Mesendoderm (in vitro differentiated cells): ENCODE results near the gene ACOXL.
"Not testable (repeated sequence)": the region's sequence is repeated elsewhere in the genome, so short reads cannot be mapped to it uniquely, and the experiment has no call there.

Experiments used
- DNase-seq: peaks from one replicate; pipeline ENCODE4 v3.0.0; 2013
- H2AK5ac ChIP-seq: 2 replicates; pipeline ENCODE4 v1.6.1; 2013; ENCODE audit warnings: low read length, inconsistent platforms
- H2BK120ac ChIP-seq: 2 replicates; pipeline ENCODE4 v1.6.1; 2013; ENCODE audit warnings: low read depth, mild to moderate bottlenecking, low read length, moderate library complexity, mixed read lengths
- H2BK15ac ChIP-seq: replicated peaks from 2 replicates; pipeline ENCODE4 v1.6.1; 2013; ENCODE audit warnings: low read depth, mild to moderate bottlenecking, moderate library complexity
- H2BK5ac ChIP-seq: 2 replicates; pipeline ENCODE4 v1.6.1; 2013; ENCODE audit warnings: low read length, inconsistent platforms
- H3K18ac ChIP-seq: 2 replicates; pipeline ENCODE4 v1.6.1; 2013; ENCODE audit warnings: mild to moderate bottlenecking, low read length, mixed read lengths
- H3K23ac ChIP-seq: one replicate; pipeline ENCODE4 v1.6.1; 2013; ENCODE audit warnings: low read length
- H3K27ac ChIP-seq: 2 replicates; pipeline ENCODE4 v1.5.1; 2013; ENCODE audit warnings: low read depth, mild to moderate bottlenecking, inconsistent platforms, low read length, moderate library complexity
- H3K27me3 ChIP-seq: 2 replicates; pipeline ENCODE4 v1.6.1; 2013; ENCODE audit warnings: low read length, control low read depth, mild to moderate bottlenecking, inconsistent platforms; ENCODE audit not compliant: insufficient read depth, poor library complexity
- H3K36me3 ChIP-seq: 2 replicates; pipeline ENCODE4 v1.6.1; 2013; ENCODE audit warnings: low read length, inconsistent platforms; ENCODE audit not compliant: control insufficient read depth, insufficient read depth
- H3K4ac ChIP-seq: one replicate; pipeline ENCODE4 v1.6.1; 2013; ENCODE audit warnings: low read depth, mild to moderate bottlenecking, low read length, moderate library complexity
- H3K4me1 ChIP-seq: 2 replicates; pipeline ENCODE4 v1.6.1; 2013; ENCODE audit warnings: low read depth, low read length, inconsistent platforms; ENCODE audit not compliant: control insufficient read depth
- H3K4me2 ChIP-seq: 2 replicates; pipeline ENCODE4 v1.6.1; 2013; ENCODE audit warnings: low read length
- H3K4me3 ChIP-seq: 2 replicates; pipeline ENCODE4 v1.5.1; 2013; ENCODE audit warnings: mild to moderate bottlenecking, low read length
- H3K56ac ChIP-seq: one replicate; pipeline ENCODE4 v1.6.1; 2013; ENCODE audit warnings: low read length
- H3K79me1 ChIP-seq: 2 replicates; pipeline ENCODE4 v1.6.1; 2013; ENCODE audit warnings: low read length, inconsistent platforms
- H3K79me2 ChIP-seq: 2 replicates; pipeline ENCODE4 v1.6.1; 2013; ENCODE audit warnings: mild to moderate bottlenecking, low read length; ENCODE audit not compliant: control insufficient read depth, insufficient read depth
- H3K9ac ChIP-seq: 2 replicates; pipeline ENCODE4 v1.6.1; 2013; ENCODE audit warnings: low read length, inconsistent platforms
- H4K5ac ChIP-seq: one replicate; pipeline ENCODE4 v1.6.1; 2013; ENCODE audit warnings: low read length
- H4K8ac ChIP-seq: one replicate; pipeline ENCODE4 v1.6.1; 2013; ENCODE audit warnings: low read depth, mild to moderate bottlenecking, control low read depth, low read length, moderate library complexity
- WGBS: extraction: QIAGEN DNeasy Blood & Tissue Kit; methylation state at CpG from one replicate; pipeline ENCODE4 v1.1.7; 2013; ENCODE audit warnings: low lambda C conversion rate, missing lambda C conversion rate; ENCODE audit not compliant: insufficient coverage; ENCODE audit errors: extremely low coverage; 5-methylcytosine and 5-hydroxymethylcytosine counted together

The ACOXL gene

GRCh38 chr2:110854355-110855081 lies 122.1 kb downstream of the ACOXL start:
- H3K18ac ChIP-seq = no peak overlapping the region
- no peak overlapping the region for H3K56ac ChIP-seq
- H3K23ac ChIP-seq = no peak overlapping the region
- no peak overlapping the region for H3K4me2 ChIP-seq
- peak; percentile 46 for DNase-seq
- H3K27ac ChIP-seq = no peak overlapping the region
- H2BK5ac ChIP-seq = no peak overlapping the region
- no peak overlapping the region for H2BK120ac ChIP-seq
- no peak overlapping the region for H2BK15ac ChIP-seq
- no peak overlapping the region for H3K4ac ChIP-seq
- no peak overlapping the region for H2AK5ac ChIP-seq
- no peaks in the 10 kb centered on the region for H3K79me1 ChIP-seq
- no peak overlapping the region for H4K8ac ChIP-seq
- H3K79me2 ChIP-seq = no peaks in the 10 kb centered on the region
- H3K27me3 ChIP-seq = no peaks in the 10 kb centered on the region
- no peaks in the 10 kb centered on the region for H3K36me3 ChIP-seq
- no peak overlapping the region for H3K4me3 ChIP-seq
- no peak overlapping the region for H3K9ac ChIP-seq
- no peaks in the 10 kb centered on the region for H3K4me1 ChIP-seq
- H4K5ac ChIP-seq = no peak overlapping the region

DNA sequence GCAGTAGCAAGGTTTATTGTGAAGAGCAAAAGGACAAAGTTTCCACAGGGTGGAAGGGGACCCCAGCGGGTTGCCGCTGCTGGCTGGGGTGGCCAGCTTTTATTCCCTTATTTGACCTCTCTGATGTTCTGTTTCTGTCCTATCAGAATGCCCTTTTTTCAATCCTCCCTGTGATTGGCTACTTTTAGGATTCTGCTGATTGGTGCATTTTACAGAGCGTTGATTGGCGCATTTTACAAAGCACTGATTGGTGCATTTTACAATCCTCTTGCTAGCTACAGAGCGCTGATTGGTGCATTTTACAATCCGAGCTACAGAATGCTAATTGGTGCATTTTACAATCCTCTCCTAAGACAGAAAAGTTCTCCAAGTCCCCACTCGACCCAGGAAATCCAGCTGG lies 123.5 kb downstream of the ACOXL start:
- not testable (repeated sequence) for H3K9ac ChIP-seq, H4K5ac ChIP-seq, H3K4me1 ChIP-seq, H3K18ac ChIP-seq, H3K4ac ChIP-seq, H4K8ac ChIP-seq, DNase-seq, H3K4me2 ChIP-seq, H3K56ac ChIP-seq, H3K79me1 ChIP-seq, H3K23ac ChIP-seq, H2AK5ac ChIP-seq, H3K27me3 ChIP-seq, H2BK5ac ChIP-seq, H3K27ac ChIP-seq, H2BK15ac ChIP-seq, H3K36me3 ChIP-seq, H2BK120ac ChIP-seq, H3K79me2 ChIP-seq, H3K4me3 ChIP-seq
- WGBS = no CpG with 5 or more reads among the region's 7 CpGs

DNA sequence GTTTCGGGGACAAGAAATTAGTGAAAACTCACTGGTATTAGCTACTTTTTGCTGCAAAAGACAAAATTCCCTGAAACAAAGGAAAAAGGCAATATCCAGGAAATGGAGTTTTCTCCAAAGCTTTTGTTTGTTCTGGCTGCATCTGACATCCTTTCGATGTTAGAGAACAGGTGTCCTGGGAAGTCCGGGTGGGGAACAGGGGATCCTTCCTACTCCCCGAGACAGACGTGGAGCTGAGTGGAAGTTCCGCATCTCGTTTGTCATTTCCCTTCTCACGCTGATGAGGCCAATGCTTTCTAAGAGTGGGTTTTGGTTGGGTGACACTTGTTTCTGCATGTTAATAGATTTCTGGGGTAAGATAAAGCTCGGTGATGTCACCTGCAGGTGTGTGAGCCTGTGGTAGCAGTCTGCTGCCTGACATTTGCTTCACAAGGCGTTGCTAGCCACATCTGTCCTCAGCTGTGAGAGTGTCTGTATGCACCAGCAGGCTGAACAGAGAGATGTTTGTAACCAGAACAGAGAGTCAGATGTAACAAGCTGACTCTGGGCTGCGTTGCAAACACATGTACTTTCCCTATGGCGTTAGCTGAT lies 125.9 kb downstream of the ACOXL start:
- no peak overlapping the region for H3K4me3 ChIP-seq
- no peak overlapping the region for H4K5ac ChIP-seq
- H3K4me1 ChIP-seq = no peaks in the 10 kb centered on the region
- H3K79me2 ChIP-seq = no peaks in the 10 kb centered on the region
- H3K23ac ChIP-seq = no peak overlapping the region
- no peak overlapping the region for H2BK15ac ChIP-seq
- H3K27ac ChIP-seq = no peak overlapping the region
- H3K27me3 ChIP-seq = no peaks in the 10 kb centered on the region
- H2BK5ac ChIP-seq = no peak overlapping the region
- no peaks in the 10 kb centered on the region for H3K36me3 ChIP-seq
- H3K9ac ChIP-seq = no peak overlapping the region
- no peak overlapping the region for H2BK120ac ChIP-seq
- no peaks in the 10 kb centered on the region for H3K79me1 ChIP-seq
- H3K4ac ChIP-seq = no peak overlapping the region
- no CpG with 5 or more reads among the region's 12 CpGs for WGBS
- no peak overlapping the region for H2AK5ac ChIP-seq
- no peak overlapping the region for H3K18ac ChIP-seq
- no peak for DNase-seq
- H3K56ac ChIP-seq = no peak overlapping the region
- H3K4me2 ChIP-seq = no peak overlapping the region
- no peak overlapping the region for H4K8ac ChIP-seq

GRCh38 chr2:110858993-110859701 lies 126.8 kb downstream of the ACOXL start:
- Histone ChIP-seq H3K4me3 (no peak overlapping the region), H4K8ac (no peak overlapping the region), H3K27ac (no peak overlapping the region), H3K79me2 (no peaks in the 10 kb centered on the region), H3K56ac (no peak overlapping the region), H3K9ac (no peak overlapping the region), H3K36me3 (no peaks in the 10 kb centered on the region), H3K4me1 (no peaks in the 10 kb centered on the region), H3K18ac (no peak overlapping the region), H3K4me2 (no peak overlapping the region), H3K79me1 (no peaks in the 10 kb centered on the region), H3K23ac (no peak overlapping the region), H3K27me3 (no peaks in the 10 kb centered on the region), H2BK5ac (no peak overlapping the region), H3K4ac (no peak overlapping the region), H2BK15ac (no peak overlapping the region), H2BK120ac (no peak overlapping the region), H2AK5ac (no peak overlapping the region), H4K5ac (no peak overlapping the region)
- no CpG with 5 or more reads among the region's 13 CpGs for WGBS
- no peak for DNase-seq

GRCh38 chr2:110860630-110861029 lies 128.3 kb downstream of the ACOXL start:
- Histone ChIP-seq H3K4me1 (no peaks in the 10 kb centered on the region), H4K8ac (no peak overlapping the region), H2AK5ac (no peak overlapping the region), H3K18ac (no peak overlapping the region), H3K23ac (no peak overlapping the region), H3K36me3 (no peaks in the 10 kb centered on the region), H3K27me3 (no peaks in the 10 kb centered on the region), H3K56ac (no peak overlapping the region), H3K4me3 (no peak overlapping the region), H2BK15ac (no peak overlapping the region), H3K4ac (no peak overlapping the region), H3K27ac (no peak overlapping the region), H3K79me1 (no peaks in the 10 kb centered on the region), H3K9ac (no peak overlapping the region), H4K5ac (no peak overlapping the region), H2BK120ac (no peak overlapping the region), H3K79me2 (no peaks in the 10 kb centered on the region), H3K4me2 (no peak overlapping the region), H2BK5ac (no peak overlapping the region)
- no peak for DNase-seq
- WGBS = no CpG with 5 or more reads among the region's 8 CpGs
